SK-N-SH (cell line): ENCODE results near the gene TADA2A. TPM values are rescaled to one million over a fixed set of nuclear protein-coding genes. Genes with fewer than 3 reads are reported as not detected.

Source experiments
- CTCF ChIA-PET: fragments of 300-600, 350-600 bp; formaldehyde crosslinking; extraction: SDS; loops from one replicate; lab custom pipeline; 2021; lab: Yijun Ruan, JAX
- POLR2A ChIA-PET: fragments of 350-600 bp; sonication (Branson Sonifier 250); formaldehyde crosslinking; extraction: SDS; loops from one replicate; lab custom pipeline; 2020; ENCODE audit warnings: antibody characterized with exemption, inconsistent platforms; lab: Yijun Ruan, JAX
- DNase-seq: peaks from one replicate; pipeline ENCODE4 v3.0.0; 2012
- H2AFZ ChIP-seq: fragments of 200-600 bp; sonication (generic); 2 replicates; pipeline ENCODE4 v1.8.1; 2016; ENCODE audit warnings: antibody characterized with exemption, mild to moderate bottlenecking, low read depth
- H3F3A ChIP-seq: fragments of 200-600 bp; sonication (generic); replicated peaks from 2 replicates; pipeline ENCODE3; 2016; ENCODE audit warnings: antibody characterized with exemption, mild to moderate bottlenecking; ENCODE audit not compliant: insufficient read depth
- H3K27ac ChIP-seq, 2 experiments: fragments of 200-500 bp in 1 of 2; fragments of 200-600 bp in 1 of 2; sonication (Bioruptor generic) in 1 of 2; sonication (generic), shearing (Covaris generic) in 1 of 2; 2 replicates each; pipeline versions ENCODE4 v1.5.1 to v1.6.1; 2014 to 2016; ENCODE audit warnings: low read depth in 2 of 2, inconsistent platforms in 1 of 2, low read length in 1 of 2, mild to moderate bottlenecking in 1 of 2, mixed read lengths in 1 of 2
- H3K27me3 ChIP-seq: fragments of 200-600 bp; sonication (generic), shearing (Covaris generic); 2 replicates; pipeline ENCODE4 v1.6.1; 2016; ENCODE audit warnings: mixed run types; ENCODE audit not compliant: insufficient read depth
- H3K36me3 ChIP-seq, 2 experiments: fragments of 200-500 bp in 1 of 2; fragments of 200-600 bp in 1 of 2; sonication (Bioruptor generic) in 1 of 2; sonication (generic) in 1 of 2; replicated peaks in 1 of 2; 2 replicates each; pipeline versions ENCODE3 to v1.5.1; 2014 to 2016; ENCODE audit warnings: low read length in 1 of 2, mild to moderate bottlenecking in 1 of 2; ENCODE audit not compliant: insufficient read depth in 2 of 2, control insufficient read depth in 1 of 2
- H3K4me1 ChIP-seq, 2 experiments: fragments of 200-500 bp in 1 of 2; fragments of 200-600 bp in 1 of 2; sonication (Bioruptor generic) in 1 of 2; sonication (generic), shearing (Covaris generic) in 1 of 2; 2 replicates each; pipeline versions ENCODE4 v1.5.1 to v1.6.1; 2014 to 2016; ENCODE audit warnings: low read depth in 1 of 2, low read length in 1 of 2, mixed run types in 1 of 2; ENCODE audit not compliant: insufficient read depth in 2 of 2, control insufficient read depth in 1 of 2
- H3K4me2 ChIP-seq: fragments of 200-600 bp; sonication (generic), shearing (Covaris generic); 2 replicates; pipeline ENCODE4 v1.6.1; 2017; ENCODE audit warnings: mixed run types
- H3K4me3 ChIP-seq, 2 experiments: fragments of 200-500 bp in 1 of 2; fragments of 200-600 bp in 1 of 2; sonication (Bioruptor generic) in 1 of 2; sonication (generic), shearing (Covaris generic) in 1 of 2; 2 replicates each; pipeline versions ENCODE4 v1.5.1 to v1.8.1; 2014 to 2016; ENCODE audit warnings: low read depth in 2 of 2, inconsistent platforms in 1 of 2, low read length in 1 of 2, mild to moderate bottlenecking in 1 of 2, mixed read lengths in 1 of 2, moderate library complexity in 1 of 2
- H3K79me2 ChIP-seq: fragments of 200-600 bp; sonication (generic); 2 replicates; pipeline ENCODE4 v1.8.1; 2017; ENCODE audit warnings: mild to moderate bottlenecking; ENCODE audit not compliant: insufficient read depth
- H3K9ac ChIP-seq: fragments of 200-600 bp; sonication (generic); 2 replicates; pipeline ENCODE4 v1.6.1; 2017; ENCODE audit warnings: mixed run types
- H3K9me2 ChIP-seq: fragments of 200-600 bp; sonication (generic); 2 replicates; pipeline ENCODE4 v1.6.1; 2017; ENCODE audit warnings: mixed run types
- H3K9me3 ChIP-seq: fragments of 200-600 bp; sonication (generic); 2 replicates; pipeline ENCODE4 v1.6.1; 2017; ENCODE audit warnings: mixed run types, mild to moderate bottlenecking, moderate library complexity
- H4K20me1 ChIP-seq: fragments of 200-600 bp; sonication (generic); 2 replicates; pipeline ENCODE4 v1.6.1; 2017; ENCODE audit warnings: mild to moderate bottlenecking, mixed run types; ENCODE audit not compliant: insufficient read depth
- ELF1 ChIP-seq: IDR thresholded peaks from 2 replicates; pipeline ENCODE4 v1.4.0; 2012
- EP300 ChIP-seq, 2 experiments: IDR thresholded peaks; 2 replicates each; pipeline versions ENCODE4 v1.4.0 to v1.6.1; 2012; ENCODE audit warnings: borderline replicate concordance in 1 of 2, low read depth in 1 of 2, low read length in 1 of 2
- FOSL2 ChIP-seq: IDR thresholded peaks from 2 replicates; pipeline ENCODE4 v1.4.0; 2012; ENCODE audit warnings: low read depth, mild to moderate bottlenecking, moderate library complexity, borderline replicate concordance
- FOXM1 ChIP-seq: IDR thresholded peaks from 2 replicates; pipeline ENCODE4 v1.4.0; 2012; ENCODE audit warnings: low read depth, mild to moderate bottlenecking
- GABPA ChIP-seq: IDR thresholded peaks from 2 replicates; pipeline ENCODE4 v1.4.0; 2012; ENCODE audit warnings: low read depth, mild to moderate bottlenecking
- JUND ChIP-seq: IDR thresholded peaks from 2 replicates; pipeline ENCODE4 v1.4.0; 2012
- MAX ChIP-seq: IDR thresholded peaks from 2 replicates; pipeline ENCODE4 v1.4.0; 2012; ENCODE audit warnings: low read depth
- MEF2A ChIP-seq: IDR thresholded peaks from 2 replicates; pipeline ENCODE4 v1.4.0; 2012; ENCODE audit warnings: low read depth, borderline replicate concordance
- MXI1 ChIP-seq: IDR thresholded peaks from 2 replicates; pipeline ENCODE4 v1.6.1; 2012; ENCODE audit warnings: mild to moderate bottlenecking, low read depth, low read length, improper control_type of control experiment
- NFIC ChIP-seq: IDR thresholded peaks from 2 replicates; pipeline ENCODE4 v1.4.0; 2012; ENCODE audit warnings: borderline replicate concordance
- NRF1 ChIP-seq: IDR thresholded peaks from 2 replicates; pipeline ENCODE4 v1.6.1; 2012; ENCODE audit warnings: low read depth, mild to moderate bottlenecking, low read length
- POLR2AphosphoS5 ChIP-seq: IDR thresholded peaks from 2 replicates; pipeline ENCODE4 v1.6.1; 2012; ENCODE audit warnings: low read depth, low read length
- RCOR1 ChIP-seq: fragments of 150-350 bp; IDR thresholded peaks from 2 replicates; pipeline ENCODE4 v1.6.1; 2017; ENCODE audit warnings: antibody characterized with exemption, low read length
- SIN3A ChIP-seq: IDR thresholded peaks from 2 replicates; pipeline ENCODE4 v1.6.1; 2012; ENCODE audit warnings: low read depth, mild to moderate bottlenecking, low read length, moderate library complexity, borderline replicate concordance
- TAF1 ChIP-seq: IDR thresholded peaks from 2 replicates; pipeline ENCODE4 v1.6.1; 2012; ENCODE audit warnings: low read depth, mild to moderate bottlenecking, low read length, moderate library complexity, borderline replicate concordance
- TCF12 ChIP-seq: IDR thresholded peaks from 2 replicates; pipeline ENCODE4 v1.4.0; 2012
- TEAD4 ChIP-seq: IDR thresholded peaks from 2 replicates; pipeline ENCODE4 v1.4.0; 2012; ENCODE audit warnings: mild to moderate bottlenecking, borderline replicate concordance; ENCODE audit not compliant: insufficient read depth
- WGBS: methylation state at CpG from one replicate; pipeline ENCODE4 v1.1.6; 2017; ENCODE audit warnings: low lambda C conversion rate; 5-methylcytosine and 5-hydroxymethylcytosine counted together
- polyA plus RNA-seq, 3 experiments: library from polyadenylated mRNA; depleted of rRNA; stranded (reverse); fragments of >200 nt; gene quantifications; 2 replicates each; pipeline ENCODE4 v1.2.3, GENCODE V29; 2012
- TF ChIP-seq, protein P1 (sequence below): IDR thresholded peaks from 2 replicates; pipeline ENCODE4; 2012

Gene TADA2A
- polyA plus RNA-seq, 1 of the 3 experiments (the other 2 are of a cell fraction), result 9.7 TPM

- no peak for DNase-seq
- peaks cover 10 to 17% of the 10 kb centered on the region in 2 experiments; a peak in 3 of 4 replicates for H3K4me1 ChIP-seq
Measured at GRCh38 chr17:37492167-37492566, 85.5 kb downstream of the TADA2A start.

GRCh38 chr17:37493249-37494027 lies 86.8 kb downstream of the TADA2A start:
- H3K36me3 ChIP-seq, result no peaks in the 10 kb centered on the region
- DNase-seq, result no peak
- H3K9ac ChIP-seq, result 0 out of 2 replicates have a peak overlapping the region, but pooled peaks have one; percentile 15
- POLR2A ChIA-PET, result no interaction called here
- H3K4me2 ChIP-seq, result peak overlapping the region; percentile 86
- no peaks in the 10 kb centered on the region for H3K9me3 ChIP-seq
- peaks cover 7 to 17% of the 10 kb centered on the region in 2 experiments; a peak in 3 of 4 replicates for H3K4me1 ChIP-seq
- peaks cover 41% of the 10 kb centered on the region for H3F3A ChIP-seq
- peak overlapping the region in 1 of 2 experiments; percentile 91; a peak in 2 of 4 replicates for H3K27ac ChIP-seq
- H3K4me3 ChIP-seq, result no peak overlapping the region; a peak in 1 of 4 replicates
- H3K9me2 ChIP-seq, result no peaks in the 10 kb centered on the region
- no peak for TF ChIP-seq GABPA
- peak; percentile 50; the same call in 1 of the 2 replicates for TF ChIP-seq MEF2A
- TF ChIP-seq NFIC, result peak; percentile 43; the same call in 1 of the 2 replicates
- TF ChIP-seq NRF1, result no peak
- no peak for TF ChIP-seq RCOR1
- TF ChIP-seq, protein P1, sequence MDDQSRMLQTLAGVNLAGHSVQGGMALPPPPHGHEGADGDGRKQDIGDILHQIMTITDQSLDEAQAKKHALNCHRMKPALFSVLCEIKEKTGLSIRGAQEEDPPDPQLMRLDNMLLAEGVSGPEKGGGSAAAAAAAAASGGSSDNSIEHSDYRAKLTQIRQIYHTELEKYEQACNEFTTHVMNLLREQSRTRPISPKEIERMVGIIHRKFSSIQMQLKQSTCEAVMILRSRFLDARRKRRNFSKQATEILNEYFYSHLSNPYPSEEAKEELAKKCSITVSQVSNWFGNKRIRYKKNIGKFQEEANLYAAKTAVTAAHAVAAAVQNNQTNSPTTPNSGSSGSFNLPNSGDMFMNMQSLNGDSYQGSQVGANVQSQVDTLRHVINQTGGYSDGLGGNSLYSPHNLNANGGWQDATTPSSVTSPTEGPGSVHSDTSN, result peak; percentile 60
- TF ChIP-seq TEAD4, result 0 out of 2 replicates have a peak, but pooled peaks have one; percentile 55
- peak in 1 of 2 experiments; percentile 60; a peak in 1 of 4 replicates for TF ChIP-seq EP300 (IDR thresholded peaks at IDR 0.05; ENCODE audit: borderline replicate concordance in 1 of 2, low read depth in 1 of 2, low read length in 1 of 2)
- no peak for TF ChIP-seq MXI1
- TF ChIP-seq JUND, result peak; percentile 44; the same call in 1 of the 2 replicates
- TF ChIP-seq TAF1, result no peak
- TF ChIP-seq SIN3A, result peak; percentile 58; the same call in 1 of the 2 replicates
- TF ChIP-seq MAX, result peak; percentile 61
- peak; percentile 37; the same call in 1 of the 2 replicates for TF ChIP-seq FOSL2
- TF ChIP-seq POLR2AphosphoS5, result peak; percentile 39; the same call in 1 of the 2 replicates
- TF ChIP-seq ELF1, result no peak
- TF ChIP-seq TCF12, result peak; percentile 72
- TF ChIP-seq, all 33 proteins: peak for 11
- H3K79me2 ChIP-seq, result peaks cover 84% of the 10 kb centered on the region
- H3K27me3 ChIP-seq, result no peaks in the 10 kb centered on the region
- no peak overlapping the region for H2AFZ ChIP-seq
- WGBS, result 29% methylated on average over 2 of the region's 2 CpGs
- CTCF ChIA-PET, result interaction anchor here (0.6 kb wide), 1 partner anchor 13 kb away, joined by 4 read pairs; no protein-coding TSS in a partner anchor
- H4K20me1 ChIP-seq, result peaks cover 32% of the 10 kb centered on the region

More at GRCh38 chr17:37492167-37492566, 85.5 kb downstream of the TADA2A start:
- Histone ChIP-seq H3K27me3 (no peaks in the 10 kb centered on the region), H3K9me2 (no peaks in the 10 kb centered on the region), H3K9ac (peak overlapping the region; percentile 85), H3K4me2 (peak overlapping the region; percentile 86), H2AFZ (no peak overlapping the region), H3K27ac (peak overlapping the region in 1 of 2 experiments; percentile 91; a peak in 3 of 4 replicates), H3K36me3 (no peaks in the 10 kb centered on the region), H3K4me3 (peak overlapping the region; percentile 76 to 83; a peak in 3 of 4 replicates), H3F3A (peaks cover 53% of the 10 kb centered on the region), H3K9me3 (no peaks in the 10 kb centered on the region), H3K79me2 (peaks cover 71% of the 10 kb centered on the region)
- WGBS, result 75% methylated on average over 4 of the region's 4 CpGs
- ChIA-PET CTCF (interaction anchor here (1.1 kb wide), 1 partner anchor 77 kb away, joined by 3 read pairs; no protein-coding TSS in a partner anchor), POLR2A (no interaction called here)
- TF ChIP-seq GABPA (no peak), FOXM1 (no peak), MXI1 (no peak)
- TF ChIP-seq, all 33 proteins: peak for 0
- peaks cover 23% of the 10 kb centered on the region for H4K20me1 ChIP-seq
